ENCODE results near the gene TLN1. TPM values are rescaled to one million over a fixed set of nuclear protein-coding genes. Genes with fewer than 3 reads are reported as not detected.

TLN1 gene
- total and polyA plus RNA-seq, 2 of the 8 experiments (the other 6 are each of a cell fraction or from before 2014, with no cell fraction given) = 28.1 to 90.1 TPM

GRCh38 chr9:35769763-35770162 is 37.8 kb upstream of the TLN1 start:
- DNase-seq (ENCODE audit: low read depth in 1 of 2, low spot score in 2 of 2) (no peak), FAIRE-seq (no peak)
- POLR2A ChIA-PET (ENCODE audit: partially characterized antibody) = interaction anchor here (1.3 to 1.6 kb wide), 2 partner anchors 13 to 81 kb away, joined by 3 read pairs; no protein-coding TSS in a partner anchor
- no peak overlapping the region for H3K9ac ChIP-seq (replicated peaks in 1 of 4; ENCODE audit: extremely low read depth in 1 of 4, low read depth in 3 of 4, low read length in 3 of 4)
- no peak overlapping the region for H3K14ac ChIP-seq (ENCODE audit: insufficient read length)
- no peak overlapping the region for H3K4ac ChIP-seq (replicated peaks; ENCODE audit: insufficient read length, low read depth, low read length)
- no peak overlapping the region for H3K18ac ChIP-seq (ENCODE audit: extremely low read depth, low read length)
- H3K4me2 ChIP-seq (ENCODE audit: insufficient read depth in 1 of 2, low read depth in 2 of 2, low read length in 2 of 2) = no peak overlapping the region
- H2AK5ac ChIP-seq (ENCODE audit: low read depth, low read length) = no peak overlapping the region
- H4K91ac ChIP-seq (replicated peaks; ENCODE audit: insufficient read length, low read length) = no peak overlapping the region
- H3K9me3 ChIP-seq (ENCODE audit: insufficient read depth in 2 of 2, low read depth in 1 of 2, low read length in 1 of 2) = no peaks in the 10 kb centered on the region
- H3K4me1 ChIP-seq (replicated peaks in 1 of 4; ENCODE audit: control insufficient read depth in 3 of 4, insufficient read depth in 4 of 4, low read length in 3 of 4) = no peaks in the 10 kb centered on the region
- no peaks in the 10 kb centered on the region for H4K20me1 ChIP-seq (replicated peaks in 1 of 2; ENCODE audit: control insufficient read depth in 1 of 2, insufficient read depth in 2 of 2, low read length in 2 of 2)
- H3K23me2 ChIP-seq (ENCODE audit: low read depth, low read length) = no peaks in the 10 kb centered on the region
- no peak overlapping the region for H2BK5ac ChIP-seq (ENCODE audit: low read depth, low read length)
- TF ChIP-seq SIN3A (conservative IDR thresholded peaks at IDR 0.05 in 1 of 2, IDR thresholded peaks at IDR 0.05 in 1 of 2; ENCODE audit: low read depth in 1 of 2, low read length in 2 of 2) (no peak), SUZ12 (IDR thresholded peaks at IDR 0.05; ENCODE audit: low read length) (no peak), TBP (IDR thresholded peaks at IDR 0.05; ENCODE audit: low read depth, low read length) (no peak), CBX5 (IDR thresholded peaks at IDR 0.05; ENCODE audit: low read depth, low read length) (no peak), KDM4A (IDR thresholded peaks at IDR 0.05; ENCODE audit: low read depth, low read length, severe bottlenecking) (no peak), CBX8 (IDR thresholded peaks at IDR 0.05; ENCODE audit: borderline replicate concordance, low read depth, low read length) (no peak)
- no peak overlapping the region for H3K27ac ChIP-seq (ENCODE audit: low read depth, low read length)
- no peak overlapping the region for H2BK20ac ChIP-seq (ENCODE audit: low read length)
- no peak overlapping the region for H3K4me3 ChIP-seq (ENCODE audit: extremely low read depth in 1 of 4, insufficient read depth in 2 of 4, low read depth in 3 of 4, low read length in 4 of 4)
- no peak overlapping the region for H4K5ac ChIP-seq (ENCODE audit: insufficient read length, low read depth, low read length)
- CTCF ChIA-PET (ENCODE audit: partially characterized antibody) = interaction anchor here (0.5 to 2.1 kb wide), 7 partner anchors 9 to 159 kb away, joined by 3 to 7 read pairs (median 3); no protein-coding TSS in a partner anchor
- H2BK15ac ChIP-seq (ENCODE audit: low read length) = no peak overlapping the region
- no peak overlapping the region for H4K8ac ChIP-seq (ENCODE audit: extremely low read depth, insufficient read depth, low read length)
- WGBS, 2 experiments (ENCODE audit: extremely low coverage in 1 of 2, insufficient coverage in 1 of 2, insufficient read length in 1 of 2, insufficient replicate concordance in 2 of 2, low coverage in 1 of 2, low lambda C conversion rate in 2 of 2, missing lambda C conversion rate in 1 of 2) = 87% methylated on average over 1 of the region's 1 CpG; no CpG with 5 or more reads in 1 of the 2 experiments
- H2BK12ac ChIP-seq (ENCODE audit: low read depth, low read length) = no peak overlapping the region
- no peaks in the 10 kb centered on the region for H3K27me3 ChIP-seq (replicated peaks in 1 of 4; ENCODE audit: control insufficient read depth in 3 of 4, extremely low read depth in 1 of 4, insufficient read depth in 3 of 4, low read length in 3 of 4)
- no peak overlapping the region for H2AFZ ChIP-seq (ENCODE audit: low read length)
- no peak overlapping the region for H2BK120ac ChIP-seq (replicated peaks; ENCODE audit: low read depth, low read length)
- H3K56ac ChIP-seq (replicated peaks; ENCODE audit: insufficient read length, low read depth, low read length) = no peak overlapping the region
- no peaks in the 10 kb centered on the region for H3K36me3 ChIP-seq (ENCODE audit: control insufficient read depth in 2 of 4, insufficient read depth in 4 of 4, low read length in 3 of 4)
- H3K23ac ChIP-seq (ENCODE audit: insufficient read length) = no peak overlapping the region
- no peaks in the 10 kb centered on the region for H3K79me2 ChIP-seq (ENCODE audit: control insufficient read depth in 1 of 2, insufficient read depth in 2 of 2, low read length in 2 of 2)
- no peaks in the 10 kb centered on the region for H3K79me1 ChIP-seq (ENCODE audit: low read depth, low read length)
